K562 (cell line): ENCODE results near the gene CYBRD1. TPM values are rescaled to one million over a fixed set of nuclear protein-coding genes. Genes with fewer than 3 reads are reported as not detected.

Experiments
- ATF1 ChIP-seq, 2 experiments: fragments of 450-650 bp in 1 of 2; IDR thresholded peaks; 2 replicates each; pipeline ENCODE4 v1.6.1; 2016; ENCODE audit warnings: missing compliant biosample characterization in 1 of 2, missing genetic modification characterization in 1 of 2
- CBX8 ChIP-seq: fragments of 200-600 bp; sonication (generic); IDR thresholded peaks from 2 replicates; pipeline ENCODE4 v1.6.1; 2012; ENCODE audit warnings: borderline replicate concordance, mixed run types, low read depth, mild to moderate bottlenecking, moderate library complexity, mixed read lengths, low read length, control low read depth, inconsistent platforms; ENCODE audit not compliant: poor library complexity, severe bottlenecking; ENCODE audit errors: extremely low read depth
- DDX20 ChIP-seq: fragments of 450-650 bp; IDR thresholded peaks from 2 replicates; pipeline ENCODE4 v1.6.1; 2016; ENCODE audit warnings: missing genetic modification characterization, low read depth, mild to moderate bottlenecking, missing compliant biosample characterization, moderate library complexity
- EZH2 ChIP-seq: IDR thresholded peaks from 2 replicates; pipeline ENCODE4 v1.6.1; 2012; ENCODE audit warnings: low read depth, mild to moderate bottlenecking, inconsistent platforms, low read length, borderline replicate concordance
- HEY1 ChIP-seq: fragments of 250-450 bp; sonication (Bioruptor Pico); IDR thresholded peaks from 2 replicates; pipeline ENCODE4 v1.5.0; 2020; ENCODE audit warnings: mild to moderate bottlenecking, moderate library complexity, borderline replicate concordance
- HMG20B ChIP-seq: fragments of 250-450 bp; sonication (Bioruptor Pico); IDR thresholded peaks from 2 replicates; pipeline ENCODE4 v1.5.0; 2021; ENCODE audit warnings: mild to moderate bottlenecking
- KLF16 ChIP-seq: IDR thresholded peaks from 2 replicates; pipeline ENCODE4 v1.6.1; 2016; ENCODE audit warnings: antibody characterized with exemption
- LCOR ChIP-seq: sonication (generic); formaldehyde crosslinking; IDR thresholded peaks from 2 replicates; pipeline ENCODE4 v1.8.0; 2022; ENCODE audit warnings: mild to moderate bottlenecking, missing genetic modification reagents
- NR2F6 ChIP-seq: fragments of 450-650 bp; formaldehyde crosslinking; IDR thresholded peaks from 2 replicates; pipeline ENCODE4 v1.4.0; 2020; ENCODE audit warnings: mild to moderate bottlenecking
- NR4A1 ChIP-seq, 2 experiments: fragments of 250-450 bp in 1 of 2; fragments of 450-650 bp in 1 of 2; sonication (Bioruptor Pico) in 1 of 2; IDR thresholded peaks; 2 replicates each; pipeline versions ENCODE4 v1.4.0 to v1.6.1; 2016 to 2020; ENCODE audit warnings: mild to moderate bottlenecking in 2 of 2, missing compliant biosample characterization in 1 of 2, missing genetic modification characterization in 1 of 2, moderate library complexity in 1 of 2
- PYGO2 ChIP-seq: fragments of 450-650 bp; IDR thresholded peaks from 2 replicates; pipeline ENCODE4 v1.6.1; 2016; ENCODE audit warnings: mild to moderate bottlenecking, missing genetic modification characterization, moderate library complexity, missing compliant biosample characterization
- RBM25 ChIP-seq: fragments of 200-400 bp; formaldehyde crosslinking; IDR thresholded peaks from 2 replicates; pipeline ENCODE4 v1.6.1; 2018; ENCODE audit warnings: low read length, low read depth, moderate library complexity; ENCODE audit not compliant: severe bottlenecking
- SRF ChIP-seq, 2 experiments: fragments of 250-450, 450-650 bp in 1 of 2; sonication (Bioruptor Pico) in 1 of 2; sonication (generic) in 1 of 2; formaldehyde crosslinking; IDR thresholded peaks; 2 replicates each; pipeline versions ENCODE4 v1.5.0 to v1.5.1; 2020 to 2022; ENCODE audit warnings: mild to moderate bottlenecking in 1 of 2, missing genetic modification reagents in 1 of 2
- XRCC4 ChIP-seq: IDR thresholded peaks from one replicate; pipeline ENCODE4 v1.6.1; 2011; ENCODE audit not compliant: insufficient read depth, insufficient read length; ENCODE audit errors: extremely low read depth
- ZNF143 ChIP-seq: sonication (generic); formaldehyde crosslinking; IDR thresholded peaks from 2 replicates; pipeline ENCODE4 v1.9.0; 2022; ENCODE audit warnings: mild to moderate bottlenecking, missing genetic modification reagents
- ZNF444 ChIP-seq: fragments of 250-450 bp; sonication (Bioruptor Pico); IDR thresholded peaks from 2 replicates; pipeline ENCODE4 v1.4.0; 2020; ENCODE audit warnings: mild to moderate bottlenecking, moderate library complexity
- ZNF778 ChIP-seq: fragments of 450-650 bp; formaldehyde crosslinking; IDR thresholded peaks from 2 replicates; pipeline ENCODE4 v1.4.0; 2020; ENCODE audit warnings: mild to moderate bottlenecking, moderate library complexity
- polyA plus RNA-seq, 8 experiments: library from polyadenylated mRNA; depleted of rRNA in 4 of 8; stranded (reverse) in 5 of 8; unstranded in 3 of 8; fragments of >200 nt; fragmentation: Nextera tagmentation in 2 of 8; fragmentation: Illumina TruSeq in 1 of 8; extraction: Ambion mirVana in 2 of 8; extraction: Trizol in 1 of 8; gene quantifications; 2 replicates each; pipeline versions ENCODE4 v1.2.1 to v1.2.3, GENCODE V29; 2011 to 2014; ENCODE audit warnings: inconsistent platforms in 1 of 8, missing spikeins in 1 of 8
- total RNA-seq, 7 experiments: library from RNA; depleted of rRNA in 6 of 7; stranded (reverse); fragments of >200 nt in 6 of 7; fragmentation: Illumina TruSeq in 2 of 7; extraction: Trizol in 2 of 7; gene quantifications; 2 replicates each; pipeline versions ENCODE4 v1.2.1 to v1.2.3, GENCODE V29; 2011 to 2021; ENCODE audit warnings: low replicate concordance in 1 of 7
- TF ChIP-seq, protein P1 (sequence below): fragments of 450-650 bp; IDR thresholded peaks from 2 replicates; pipeline ENCODE4 v1.6.1; 2016; ENCODE audit warnings: borderline replicate concordance
- TF ChIP-seq, protein P2 (sequence below): fragments of 450-650 bp; formaldehyde crosslinking; conservative IDR thresholded peaks from 2 replicates; pipeline ENCODE4 v1.4.0; 2022; ENCODE audit warnings: mild to moderate bottlenecking, missing genetic modification characterization
- TF ChIP-seq, protein P3 (sequence below): fragments of 250-450 bp; sonication (Bioruptor Pico); IDR thresholded peaks from 2 replicates; pipeline ENCODE4 v1.8.0; 2021; ENCODE audit warnings: moderate library complexity, mild to moderate bottlenecking, inconsistent platforms
- TF ChIP-seq, protein P4 (sequence below): fragments of 250-450 bp; sonication (Bioruptor Pico); IDR thresholded peaks from 2 replicates; pipeline ENCODE4 v1.8.0; 2022; ENCODE audit warnings: inconsistent platforms, mild to moderate bottlenecking, moderate library complexity, borderline replicate concordance

CYBRD1 gene
- total and polyA plus RNA-seq, 9 of the 15 experiments (the other 6 are each of a cell fraction or from before 2014, with no cell fraction given): 9.6 to 22.4 (median 15.6) TPM

DNA sequence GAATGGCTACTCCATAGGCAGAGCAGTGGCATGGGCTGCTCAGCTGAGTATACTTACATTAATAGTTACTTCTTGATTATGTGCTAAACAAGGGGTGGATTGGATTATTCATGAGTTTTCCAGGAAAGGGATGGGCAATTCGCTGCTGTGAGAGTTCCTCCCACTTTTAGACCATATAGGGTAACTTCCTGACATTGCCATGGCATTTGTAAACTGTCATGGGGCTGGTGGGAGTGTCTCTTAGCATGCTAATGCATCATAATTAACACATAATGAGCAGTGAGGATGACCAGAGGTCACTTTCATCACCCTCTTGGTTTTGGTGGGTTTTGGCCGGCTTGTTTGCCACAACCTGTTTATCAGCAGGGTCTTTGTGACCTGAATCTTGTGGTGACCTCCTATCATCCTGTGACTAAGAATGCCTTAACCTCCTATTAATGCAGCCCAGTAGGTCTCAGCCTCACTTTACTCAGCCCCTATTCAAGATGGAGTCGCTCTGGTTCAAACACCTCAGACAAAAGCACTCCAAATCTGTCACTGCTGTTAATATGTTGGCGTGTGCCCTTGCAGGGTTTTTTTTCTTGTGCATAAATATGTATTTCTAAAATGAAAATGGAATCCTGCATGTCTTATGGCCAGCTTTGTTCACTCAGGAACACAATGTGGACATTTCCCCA is 56.0 kb downstream of the CYBRD1 start (continued):
- TF ChIP-seq, protein P1, sequence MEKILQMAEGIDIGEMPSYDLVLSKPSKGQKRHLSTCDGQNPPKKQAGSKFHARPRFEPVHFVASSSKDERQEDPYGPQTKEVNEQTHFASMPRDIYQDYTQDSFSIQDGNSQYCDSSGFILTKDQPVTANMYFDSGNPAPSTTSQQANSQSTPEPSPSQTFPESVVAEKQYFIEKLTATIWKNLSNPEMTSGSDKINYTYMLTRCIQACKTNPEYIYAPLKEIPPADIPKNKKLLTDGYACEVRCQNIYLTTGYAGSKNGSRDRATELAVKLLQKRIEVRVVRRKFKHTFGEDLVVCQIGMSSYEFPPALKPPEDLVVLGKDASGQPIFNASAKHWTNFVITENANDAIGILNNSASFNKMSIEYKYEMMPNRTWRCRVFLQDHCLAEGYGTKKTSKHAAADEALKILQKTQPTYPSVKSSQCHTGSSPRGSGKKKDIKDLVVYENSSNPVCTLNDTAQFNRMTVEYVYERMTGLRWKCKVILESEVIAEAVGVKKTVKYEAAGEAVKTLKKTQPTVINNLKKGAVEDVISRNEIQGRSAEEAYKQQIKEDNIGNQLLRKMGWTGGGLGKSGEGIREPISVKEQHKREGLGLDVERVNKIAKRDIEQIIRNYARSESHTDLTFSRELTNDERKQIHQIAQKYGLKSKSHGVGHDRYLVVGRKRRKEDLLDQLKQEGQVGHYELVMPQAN: no peak
- TF ChIP-seq NR4A1 (CRISPR knock-in tag; IDR thresholded peaks at IDR 0.05): no peak
- TF ChIP-seq NR4A1 (tag; IDR thresholded peaks at IDR 0.05): peak; percentile 98
- TF ChIP-seq XRCC4: no peak
- TF ChIP-seq ZNF778 (CRISPR knock-in tag): no peak
- no peak for TF ChIP-seq LCOR (CRISPR knock-in tag)
- TF ChIP-seq, protein P2, sequence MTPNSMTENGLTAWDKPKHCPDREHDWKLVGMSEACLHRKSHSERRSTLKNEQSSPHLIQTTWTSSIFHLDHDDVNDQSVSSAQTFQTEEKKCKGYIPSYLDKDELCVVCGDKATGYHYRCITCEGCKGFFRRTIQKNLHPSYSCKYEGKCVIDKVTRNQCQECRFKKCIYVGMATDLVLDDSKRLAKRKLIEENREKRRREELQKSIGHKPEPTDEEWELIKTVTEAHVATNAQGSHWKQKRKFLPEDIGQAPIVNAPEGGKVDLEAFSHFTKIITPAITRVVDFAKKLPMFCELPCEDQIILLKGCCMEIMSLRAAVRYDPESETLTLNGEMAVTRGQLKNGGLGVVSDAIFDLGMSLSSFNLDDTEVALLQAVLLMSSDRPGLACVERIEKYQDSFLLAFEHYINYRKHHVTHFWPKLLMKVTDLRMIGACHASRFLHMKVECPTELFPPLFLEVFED (CRISPR knock-in tag): 0 out of 2 replicates have a peak, but pooled peaks have one; percentile 61
- TF ChIP-seq CBX8: no peak
- TF ChIP-seq, protein P3, sequence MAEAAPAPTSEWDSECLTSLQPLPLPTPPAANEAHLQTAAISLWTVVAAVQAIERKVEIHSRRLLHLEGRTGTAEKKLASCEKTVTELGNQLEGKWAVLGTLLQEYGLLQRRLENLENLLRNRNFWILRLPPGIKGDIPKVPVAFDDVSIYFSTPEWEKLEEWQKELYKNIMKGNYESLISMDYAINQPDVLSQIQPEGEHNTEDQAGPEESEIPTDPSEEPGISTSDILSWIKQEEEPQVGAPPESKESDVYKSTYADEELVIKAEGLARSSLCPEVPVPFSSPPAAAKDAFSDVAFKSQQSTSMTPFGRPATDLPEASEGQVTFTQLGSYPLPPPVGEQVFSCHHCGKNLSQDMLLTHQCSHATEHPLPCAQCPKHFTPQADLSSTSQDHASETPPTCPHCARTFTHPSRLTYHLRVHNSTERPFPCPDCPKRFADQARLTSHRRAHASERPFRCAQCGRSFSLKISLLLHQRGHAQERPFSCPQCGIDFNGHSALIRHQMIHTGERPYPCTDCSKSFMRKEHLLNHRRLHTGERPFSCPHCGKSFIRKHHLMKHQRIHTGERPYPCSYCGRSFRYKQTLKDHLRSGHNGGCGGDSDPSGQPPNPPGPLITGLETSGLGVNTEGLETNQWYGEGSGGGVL (CRISPR knock-in tag): no peak
- TF ChIP-seq DDX20 (tag): peak; percentile 88
- no peak for TF ChIP-seq ZNF444 (CRISPR knock-in tag)
- TF ChIP-seq HMG20B (CRISPR knock-in tag): no peak
- no peak for TF ChIP-seq KLF16
- peak; percentile 81 for TF ChIP-seq PYGO2 (tag)
- no peak for TF ChIP-seq ATF1 (CRISPR knock-in tag; IDR thresholded peaks at IDR 0.05)
- peak; percentile 27; the same call in 1 of the 2 replicates for TF ChIP-seq ATF1 (tag; IDR thresholded peaks at IDR 0.05)
- TF ChIP-seq, protein P4, sequence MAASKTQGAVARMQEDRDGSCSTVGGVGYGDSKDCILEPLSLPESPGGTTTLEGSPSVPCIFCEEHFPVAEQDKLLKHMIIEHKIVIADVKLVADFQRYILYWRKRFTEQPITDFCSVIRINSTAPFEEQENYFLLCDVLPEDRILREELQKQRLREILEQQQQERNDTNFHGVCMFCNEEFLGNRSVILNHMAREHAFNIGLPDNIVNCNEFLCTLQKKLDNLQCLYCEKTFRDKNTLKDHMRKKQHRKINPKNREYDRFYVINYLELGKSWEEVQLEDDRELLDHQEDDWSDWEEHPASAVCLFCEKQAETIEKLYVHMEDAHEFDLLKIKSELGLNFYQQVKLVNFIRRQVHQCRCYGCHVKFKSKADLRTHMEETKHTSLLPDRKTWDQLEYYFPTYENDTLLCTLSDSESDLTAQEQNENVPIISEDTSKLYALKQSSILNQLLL (CRISPR knock-in tag): no peak
- TF ChIP-seq ZNF143: no peak
- TF ChIP-seq NR2F6 (CRISPR knock-in tag): no peak
- TF ChIP-seq SRF (CRISPR knock-in tag; IDR thresholded peaks at IDR 0.05): peak; percentile 72 to 96; a peak in 3 of 4 replicates
- no peak for TF ChIP-seq HEY1
- TF ChIP-seq RBM25: no peak
- TF ChIP-seq EZH2: no peak
